Measurements from ENCODE around the gene NKX3-2.

- TF ChIP-seq CTCF (conservative IDR thresholded peaks at IDR 0.05; ENCODE audit: low read length) (no peak), EZH2phosphoT487 (IDR thresholded peaks at IDR 0.05; ENCODE audit: borderline replicate concordance) (no peak)
Observed at GRCh38 chr4:13492747-13493146, 51.6 kb downstream of the NKX3-2 start.
